Left renal pelvis (tissue), 4 donors: Measurements from ENCODE around the gene GPANK1. TPM values are rescaled to one million over a fixed set of nuclear protein-coding genes. Genes with fewer than 3 reads are reported as not detected.

Source experiments
- DNase-seq, 4 donors: peaks; one replicate each; pipeline ENCODE4 v3.0.0-alpha.2; 2013; ENCODE audit warnings: low read depth in 4 of 4, low spot score in 3 of 4
- polyA plus RNA-seq, 4 donors: library from polyadenylated mRNA; unstranded; fragments of 120-200 nt; gene quantifications; one replicate each; pipeline ENCODE4 v1.2.1, GENCODE V29; 2013; ENCODE audit not compliant: insufficient read length in 4 of 4

Gene GPANK1
- polyA plus RNA-seq, 4 donors = 16.8 to 28.9 (median 24.9) TPM

DNA sequence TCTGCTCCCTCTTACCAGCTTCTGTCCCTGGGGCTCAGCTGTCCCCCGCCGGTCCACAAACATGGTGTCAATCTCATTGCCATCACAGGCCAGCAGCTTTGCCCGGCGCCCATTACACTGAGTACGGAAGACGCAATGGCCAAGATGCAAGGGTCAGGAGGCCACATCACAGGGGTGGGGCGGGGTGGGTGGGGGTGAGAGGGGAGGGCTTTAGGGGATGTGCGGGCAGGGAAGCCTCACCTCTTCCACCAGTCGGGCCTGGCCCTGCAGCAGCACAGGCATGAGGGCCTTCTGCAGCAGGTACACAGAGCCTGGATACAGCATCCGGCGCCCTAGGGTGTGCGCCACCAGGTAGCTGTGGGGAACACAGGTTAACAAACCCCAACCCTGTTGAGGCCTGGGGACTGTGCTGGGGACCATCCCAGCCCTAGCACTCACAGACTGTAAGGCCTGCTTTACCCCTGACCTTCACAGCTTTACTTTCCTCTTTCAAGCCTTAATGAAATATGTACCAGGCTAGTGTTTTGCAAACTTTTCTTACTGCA, 26.8 kb upstream of the GPANK1 start:
- no peak for DNase-seq

DNA sequence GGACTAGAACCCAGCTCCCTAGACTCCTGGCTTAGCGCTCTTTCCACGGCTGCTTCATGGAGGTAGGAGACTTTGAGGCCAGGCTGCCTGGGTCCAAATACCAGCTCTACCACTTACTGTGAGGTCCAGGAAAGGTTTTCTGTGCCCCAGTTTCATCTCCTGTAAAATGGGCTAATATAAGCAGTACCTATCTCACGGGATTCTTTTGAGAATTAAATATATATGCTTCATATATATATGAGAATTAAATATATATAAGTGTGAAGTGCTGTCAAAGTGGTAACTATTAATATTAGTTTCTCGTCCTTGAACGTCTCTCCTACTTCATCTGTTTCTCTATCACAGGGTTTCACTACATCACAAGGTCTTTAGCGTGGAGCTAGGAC, 26.3 kb upstream of the GPANK1 start:
- DNase-seq = no peak

GRCh38 chr6:31690231-31691077, 25.7 kb upstream of the GPANK1 start:
- no peak for DNase-seq

DNA sequence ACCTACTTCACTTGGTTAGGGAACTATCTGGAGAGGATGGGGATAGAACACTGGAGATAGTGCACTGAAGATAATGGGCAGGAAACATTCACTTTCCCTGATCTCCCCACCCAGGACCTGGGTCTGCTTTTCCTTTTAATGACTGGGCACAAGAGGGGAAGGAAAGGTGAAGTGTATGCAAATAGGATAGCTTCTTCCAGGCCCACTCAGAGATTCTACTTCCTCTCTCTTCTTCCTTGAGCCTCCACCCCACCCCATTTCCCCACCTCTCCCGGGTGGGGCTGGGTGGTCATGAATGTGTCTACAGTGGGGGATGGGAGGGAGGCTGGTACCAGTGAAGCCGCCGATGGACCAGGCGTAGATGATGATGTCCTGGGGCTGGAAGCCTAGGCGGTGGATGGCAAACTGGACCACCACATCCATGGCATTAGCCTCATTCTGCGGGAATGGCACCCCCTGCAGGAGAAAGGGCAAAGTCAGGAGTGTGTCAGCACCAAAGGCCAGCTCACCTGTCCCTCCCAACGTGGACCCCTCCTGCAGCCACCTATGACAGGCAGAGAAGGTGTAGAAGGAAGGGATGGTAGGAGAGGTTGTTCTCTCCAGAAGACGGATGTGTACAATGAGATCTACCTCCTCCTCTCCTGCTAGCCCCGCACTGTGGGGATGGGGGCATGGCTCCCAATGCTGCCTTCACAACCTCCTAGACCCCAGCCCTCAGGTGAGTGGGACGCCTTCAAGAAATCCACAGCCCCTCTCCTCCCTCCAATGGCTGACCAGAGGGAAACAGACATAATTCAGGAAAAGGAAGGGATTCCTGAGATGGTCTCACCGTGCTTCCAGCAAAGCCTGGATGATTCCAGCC, 24.7 kb upstream of the GPANK1 start:
- no peak for DNase-seq

- no peak for DNase-seq
These were observed 23.3 kb upstream of the GPANK1 start for GRCh38 chr6:31687860-31688693.

DNA sequence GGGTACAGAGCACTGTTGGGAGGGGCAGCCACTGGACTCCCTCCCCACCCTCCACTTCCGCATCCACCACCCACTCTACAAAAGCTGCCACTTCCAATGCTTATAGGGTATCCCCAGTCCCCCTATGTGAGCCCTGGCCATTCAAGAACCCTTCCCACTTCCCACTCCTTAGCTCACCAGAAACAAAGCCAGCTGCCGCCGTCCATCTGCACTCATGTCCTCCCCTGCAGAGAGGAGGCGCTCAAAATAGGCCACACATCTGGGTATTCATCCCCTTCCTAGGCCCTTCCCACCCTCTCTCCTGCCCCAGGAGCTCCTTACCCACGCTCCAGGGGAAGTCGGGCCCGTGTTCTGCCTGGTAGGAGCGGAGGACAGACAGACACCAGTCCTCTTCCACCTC, 22.5 kb upstream of the GPANK1 start:
- DNase-seq = no peak

GRCh38 chr6:31686483-31686882, 21.7 kb upstream of the GPANK1 start:
- DNase-seq = no peak

DNA sequence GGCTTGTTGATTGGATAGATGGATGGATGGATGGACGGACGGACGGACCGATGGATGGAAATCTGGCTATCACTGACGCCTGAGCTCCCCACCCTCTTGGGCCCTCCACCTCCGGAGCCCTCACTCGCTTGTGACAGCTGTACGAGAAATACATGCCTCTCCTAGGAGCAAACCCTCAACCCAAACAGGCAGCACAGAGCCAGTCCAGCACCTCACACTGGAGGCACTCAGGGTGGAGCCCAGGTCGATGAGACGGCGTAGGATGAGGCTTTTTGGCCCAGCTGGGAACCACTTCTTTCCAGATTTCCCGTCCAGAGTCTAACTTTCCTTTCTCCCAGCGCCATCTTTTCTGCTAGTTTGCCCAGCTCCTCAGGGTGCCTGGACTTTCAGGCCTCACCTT, 18.8 kb upstream of the GPANK1 start:
- DNase-seq = no peak

GRCh38 chr6:31681135-31681671, 16.4 kb upstream of the GPANK1 start:
- no peak for DNase-seq

- DNase-seq = peak in 2 of 4 donors; percentile 70 to 80
These were observed 15.7 kb upstream of the GPANK1 start, which contains the start of gene LY6G5C for GRCh38 chr6:31680226-31681134. TSS of gene LY6G5C (minus strand) at chr6:31681067. CDS start at chr6:31680373, 694 bp downstream.

DNA sequence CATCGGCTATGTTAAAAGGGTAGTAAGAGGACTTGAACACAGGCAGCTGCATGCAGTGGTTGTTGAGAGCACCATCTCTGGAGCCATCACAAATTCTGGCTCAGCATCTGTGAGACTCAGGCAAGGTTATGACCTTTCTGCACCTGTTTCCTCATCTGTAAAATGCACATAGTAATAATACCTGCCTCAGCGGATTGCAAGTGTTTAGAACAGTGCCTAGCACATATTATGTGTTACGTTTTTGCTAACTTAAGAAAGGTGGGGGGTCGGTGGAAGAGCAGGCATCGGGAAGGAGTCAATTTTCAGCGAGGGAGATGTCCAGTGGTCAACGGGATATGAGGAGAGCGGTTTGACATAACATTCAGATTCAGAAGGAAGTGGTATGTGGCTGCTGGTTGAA, 13.2 kb upstream of the GPANK1 start:
- DNase-seq = no peak

GRCh38 chr6:31676904-31677303, 12.1 kb upstream of the GPANK1 start:
- no peak for DNase-seq

GRCh38 chr6:31676322-31676903, 11.6 kb upstream of the GPANK1 start:
- DNase-seq = no peak

- DNase-seq = no peak
These were observed 4.9 kb upstream of the GPANK1 start, which contains the start of gene LY6G5B for GRCh38 chr6:31669676-31670075. TSS of gene LY6G5B (plus strand) at chr6:31669976. CDS start at chr6:31670951, 975 bp downstream.

DNA sequence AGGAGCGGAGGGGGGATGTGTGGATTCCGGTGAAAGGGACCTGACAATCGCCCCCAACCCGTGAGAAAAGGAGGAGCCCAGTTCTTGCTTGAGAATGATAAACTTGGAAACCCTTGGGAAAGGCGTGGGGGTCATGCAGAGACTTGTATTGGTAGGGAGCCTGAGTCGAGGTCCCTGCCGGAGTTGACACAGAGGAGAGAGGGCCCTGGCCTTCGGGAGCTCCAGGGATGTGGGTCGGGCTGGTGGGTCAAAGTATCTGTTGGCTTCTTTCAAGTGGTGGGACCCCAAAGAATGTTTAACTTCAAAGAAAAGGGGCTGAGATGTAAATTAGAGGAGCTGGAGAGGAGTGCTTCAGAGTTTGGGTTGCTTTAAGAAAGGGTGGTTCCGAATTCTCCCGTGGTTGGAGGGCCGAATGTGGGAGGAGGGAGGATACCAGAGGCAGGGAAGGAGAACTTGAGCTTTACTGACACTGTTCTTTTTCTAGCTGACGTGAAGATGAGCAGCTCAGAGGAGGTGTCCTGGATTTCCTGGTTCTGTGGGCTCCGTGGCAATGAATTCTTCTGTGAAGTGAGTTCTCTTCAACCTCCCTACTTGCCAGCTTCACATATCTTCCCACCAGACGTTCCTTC, 1.7 kb upstream of the GPANK1 start:
- no peak for DNase-seq

DNA sequence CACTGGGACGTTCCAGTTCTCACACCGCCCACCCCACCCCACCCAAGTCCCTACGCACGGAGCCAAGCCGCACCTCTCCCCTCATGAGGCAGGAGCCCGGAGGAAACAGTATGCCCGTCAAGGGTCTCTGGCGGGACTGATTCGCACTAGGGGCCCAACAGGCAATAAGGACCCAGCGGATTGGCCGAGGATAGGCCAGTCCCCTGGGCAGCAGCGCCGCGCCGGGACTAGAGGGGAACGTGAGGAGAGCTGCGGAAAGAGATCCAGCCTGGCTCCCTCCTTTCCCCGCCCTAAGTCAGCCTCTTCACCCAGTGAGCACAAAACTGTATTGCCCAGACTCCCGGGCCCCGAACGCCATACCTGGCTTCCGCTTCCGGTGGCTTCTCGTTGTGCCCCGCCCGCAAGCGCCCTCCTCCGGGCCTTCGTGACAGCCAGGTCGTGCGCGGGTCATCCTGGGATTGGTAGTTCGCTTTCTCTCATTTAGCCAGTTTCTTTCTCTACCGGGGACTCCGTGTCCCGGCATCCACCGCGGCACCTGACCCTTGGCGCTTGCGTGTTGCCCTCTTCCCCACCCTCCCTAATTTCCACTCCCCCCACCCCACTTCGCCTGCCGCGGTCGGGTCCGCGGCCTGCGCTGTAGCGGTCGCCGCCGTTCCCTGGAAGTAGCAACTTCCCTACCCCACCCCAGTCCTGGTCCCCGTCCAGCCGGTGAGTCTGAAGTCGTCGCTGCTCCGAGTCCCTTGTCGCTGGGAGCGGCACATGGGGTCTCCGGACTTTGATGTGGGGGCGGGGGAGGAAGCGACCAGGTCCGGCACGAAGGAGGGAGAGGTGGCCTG, 922 bp upstream of the GPANK1 start, which contains the start of gene CSNK2B:
TSS of gene CSNK2B (plus strand) at position 580 of the 836 bp plus-strand sequence. CDS start 752 bp downstream, outside the sequence.
- DNase-seq = peak; percentile 91 to 95 (median 93)
